Measurements from ENCODE around the gene ACBD7.

The ACBD7 gene

GRCh38 chr10:15045380-15045779, 43.2 kb downstream of the ACBD7 start:
- no peaks in the 10 kb centered on the region for H3K4me1 ChIP-seq (ENCODE audit: control insufficient read depth, insufficient read depth, low read length)
- CTCF ChIA-PET, result interaction anchor here (1.1 kb wide), 1 partner anchor 73 kb away, joined by 3 read pairs; no protein-coding TSS in a partner anchor
- no peak for TF ChIP-seq ZNF248 (tag by site-specific recombination; IDR thresholded peaks at IDR 0.05)
- no peak for TF ChIP-seq ZNF350 (tag by site-specific recombination; IDR thresholded peaks at IDR 0.05)
- TF ChIP-seq MZF1 (tag by site-specific recombination; IDR thresholded peaks at IDR 0.05; ENCODE audit: borderline replicate concordance), result no peak
- no peak for TF ChIP-seq ZNF324 (tag by site-specific recombination; IDR thresholded peaks at IDR 0.05)
- no peak for TF ChIP-seq ZNF292 (tag by site-specific recombination; IDR thresholded peaks at IDR 0.05; ENCODE audit: borderline replicate concordance, low read depth)
- TF ChIP-seq ZBTB10 (tag by site-specific recombination; IDR thresholded peaks at IDR 0.05), result no peak
- no peak for TF ChIP-seq TRIM28 (IDR thresholded peaks at IDR 0.05; ENCODE audit: borderline replicate concordance, low read length)
- TF ChIP-seq, protein P1, sequence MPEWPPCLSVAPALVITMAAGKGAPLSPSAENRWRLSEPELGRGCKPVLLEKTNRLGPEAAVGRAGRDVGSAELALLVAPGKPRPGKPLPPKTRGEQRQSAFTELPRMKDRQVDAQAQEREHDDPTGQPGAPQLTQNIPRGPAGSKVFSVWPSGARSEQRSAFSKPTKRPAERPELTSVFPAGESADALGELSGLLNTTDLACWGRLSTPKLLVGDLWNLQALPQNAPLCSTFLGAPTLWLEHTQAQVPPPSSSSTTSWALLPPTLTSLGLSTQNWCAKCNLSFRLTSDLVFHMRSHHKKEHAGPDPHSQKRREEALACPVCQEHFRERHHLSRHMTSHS (tag by site-specific recombination; IDR thresholded peaks at IDR 0.05), result no peak
- no peak for TF ChIP-seq ZNF24 (tag by site-specific recombination; IDR thresholded peaks at IDR 0.05)
- no peak for TF ChIP-seq ZNF837 (tag by site-specific recombination; IDR thresholded peaks at IDR 0.05)
- TF ChIP-seq, protein P2, sequence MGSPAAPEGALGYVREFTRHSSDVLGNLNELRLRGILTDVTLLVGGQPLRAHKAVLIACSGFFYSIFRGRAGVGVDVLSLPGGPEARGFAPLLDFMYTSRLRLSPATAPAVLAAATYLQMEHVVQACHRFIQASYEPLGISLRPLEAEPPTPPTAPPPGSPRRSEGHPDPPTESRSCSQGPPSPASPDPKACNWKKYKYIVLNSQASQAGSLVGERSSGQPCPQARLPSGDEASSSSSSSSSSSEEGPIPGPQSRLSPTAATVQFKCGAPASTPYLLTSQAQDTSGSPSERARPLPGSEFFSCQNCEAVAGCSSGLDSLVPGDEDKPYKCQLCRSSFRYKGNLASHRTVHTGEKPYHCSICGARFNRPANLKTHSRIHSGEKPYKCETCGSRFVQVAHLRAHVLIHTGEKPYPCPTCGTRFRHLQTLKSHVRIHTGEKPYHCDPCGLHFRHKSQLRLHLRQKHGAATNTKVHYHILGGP (tag by site-specific recombination; IDR thresholded peaks at IDR 0.05), result no peak
- no peak for TF ChIP-seq ZNF211 (tag by site-specific recombination; IDR thresholded peaks at IDR 0.05; ENCODE audit: low read depth)
- no peak for TF ChIP-seq ZNF354C (tag by site-specific recombination; IDR thresholded peaks at IDR 0.05; ENCODE audit: borderline replicate concordance, low read depth)
- no peak for TF ChIP-seq ZNF701 (tag by site-specific recombination; IDR thresholded peaks at IDR 0.05)
- TF ChIP-seq ZSCAN16 (tag by site-specific recombination; IDR thresholded peaks at IDR 0.05), result no peak
- no peak overlapping the region for H3K27ac ChIP-seq (ENCODE audit: extremely low read depth, low read depth, low read length)
- no peaks in the 10 kb centered on the region for H3K36me3 ChIP-seq (ENCODE audit: control insufficient read depth in 2 of 2, insufficient read depth in 1 of 2, low read length in 2 of 2)
- no peaks in the 10 kb centered on the region for H3K9me3 ChIP-seq (ENCODE audit: control insufficient read depth, insufficient read depth, low read depth, low read length)
- POLR2A ChIA-PET, result no interaction called here
- no peak overlapping the region for H3K4me3 ChIP-seq (ENCODE audit: low read depth, low read length)

DNA sequence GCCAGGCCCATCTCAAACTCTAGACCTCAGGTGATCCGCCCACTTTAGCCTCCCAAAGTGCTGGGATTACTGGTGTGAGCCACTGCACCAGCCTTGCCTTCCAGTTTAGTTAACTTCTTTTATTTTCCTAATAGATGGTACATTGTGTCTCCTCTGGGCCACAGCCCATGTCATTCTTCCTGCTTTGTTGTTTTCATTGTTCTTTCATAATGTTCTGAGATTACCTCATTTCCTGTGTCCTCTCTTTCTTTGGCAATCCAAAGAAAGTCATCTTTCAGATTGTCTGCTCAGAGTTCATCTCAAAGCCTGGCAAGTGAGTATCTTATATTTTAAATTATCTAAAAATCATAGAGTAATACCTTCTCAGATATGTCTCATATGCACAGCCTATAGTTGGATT, 44.9 kb downstream of the ACBD7 start, which contains the start of gene OLAH:
TSS of gene OLAH (plus strand) at position 270 of the 400 bp plus-strand sequence. CDS start 3,346 bp downstream, outside the sequence.
- ChIA-PET CTCF (no interaction called here), POLR2A (no interaction called here)
- no peak within 1 kb of the TSS for H3K4me3 ChIP-seq (ENCODE audit: low read depth, low read length)
- no peak within 1 kb of the TSS for H3K27ac ChIP-seq (ENCODE audit: extremely low read depth, low read depth, low read length)
- H3K9me3 ChIP-seq (ENCODE audit: control insufficient read depth, insufficient read depth, low read depth, low read length), result no peaks in the 10 kb centered on the region
- no peaks in the 10 kb centered on the region for H3K36me3 ChIP-seq (ENCODE audit: control insufficient read depth in 2 of 2, insufficient read depth in 1 of 2, low read length in 2 of 2)
- no peaks in the 10 kb centered on the region for H3K4me1 ChIP-seq (ENCODE audit: control insufficient read depth, insufficient read depth, low read length)
- TF ChIP-seq ZNF701 (tag by site-specific recombination; IDR thresholded peaks at IDR 0.05) (no peak), ZNF621 (tag by site-specific recombination; IDR thresholded peaks at IDR 0.05) (no peak), AEBP2 (tag by site-specific recombination; IDR thresholded peaks at IDR 0.05; ENCODE audit: borderline replicate concordance) (no peak), ZNF623 (tag by site-specific recombination; IDR thresholded peaks at IDR 0.05) (no peak), ZNF239 (tag by site-specific recombination; IDR thresholded peaks at IDR 0.05) (no peak), ZNF341 (tag by site-specific recombination; IDR thresholded peaks at IDR 0.05; ENCODE audit: low read depth) (no peak), PRDM2 (tag by site-specific recombination; IDR thresholded peaks at IDR 0.05; ENCODE audit: borderline replicate concordance) (no peak), ZNF114 (tag by site-specific recombination; IDR thresholded peaks at IDR 0.05) (no peak), ZNF24 (tag by site-specific recombination; IDR thresholded peaks at IDR 0.05) (no peak), ZNF132 (tag by site-specific recombination; IDR thresholded peaks at IDR 0.05; ENCODE audit: borderline replicate concordance) (no peak), ZNF548 (tag by site-specific recombination; IDR thresholded peaks at IDR 0.05) (no peak)
